Measurements from ENCODE around the gene CCDC141.

DNA sequence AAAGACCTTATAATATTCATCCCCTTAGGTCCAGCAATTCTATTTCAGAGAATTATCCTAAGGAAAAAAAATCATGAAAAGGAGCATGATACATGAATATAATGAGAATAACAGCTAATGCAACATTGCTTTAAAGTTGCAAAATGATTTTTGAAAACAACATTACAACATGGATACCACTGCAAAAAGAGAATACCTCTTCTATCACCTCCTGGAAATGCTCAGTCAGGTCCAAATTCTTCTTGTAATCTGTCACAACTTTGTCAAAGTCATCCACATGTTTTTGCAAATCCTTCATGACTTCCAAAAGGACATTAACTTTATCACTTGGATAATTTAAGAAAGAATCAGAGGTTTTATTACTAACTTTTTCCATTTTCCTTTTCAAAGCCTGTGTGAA lies 194.8 kb downstream of the CCDC141 start:
- no peak for TF ChIP-seq YY1 (IDR thresholded peaks at IDR 0.05; ENCODE audit: insufficient read depth, insufficient read length)
- no peak for TF ChIP-seq SUZ12 (IDR thresholded peaks at IDR 0.05; ENCODE audit: extremely low read depth, insufficient read depth, insufficient read length)

Data from NT2/D1 (cell line).